K562 (cell line): ENCODE measurements around the gene PLEKHG5. TPM values are rescaled to one million over a fixed set of nuclear protein-coding genes. Genes with fewer than 3 reads are reported as not detected.
"Not testable (repeated sequence)": the region's sequence is repeated elsewhere in the genome, so short reads cannot be mapped to it uniquely, and the experiment has no call there.

Experiments
- ATAC-seq: fragments of 200-7000 bp; cut with Tn5 transposase; 3 replicates; pipeline ENCODE4 v1.9.1; 2020; ENCODE audit warnings: moderate library complexity
- BruUV-seq: library from RNA; stranded (reverse); fragments of 400-500 nt; replicated peaks from 2 replicates; lab custom pipeline; 2021; lab: Mats Ljungman, UMichigan
- CTCF ChIA-PET: fragments of 300-600 bp; formaldehyde crosslinking; extraction: SDS; loops from one replicate; lab custom pipeline; 2021; ENCODE audit warnings: low intra/inter-chr PET ratio; lab: Yijun Ruan, JAX
- POLR2A ChIA-PET: fragments of 300-600, 350-650 bp; sonication (Branson Sonifier 250); formaldehyde crosslinking; extraction: SDS; loops from one replicate; lab custom pipeline; 2021; ENCODE audit warnings: antibody characterized with exemption, inconsistent platforms; lab: Yijun Ruan, JAX
- DNase-seq, 4 experiments: peaks; one replicate each; pipeline versions ENCODE4 v3.0.0 to v3.0.0-alpha.2; 2011 to 2018; ENCODE audit warnings: low spot score in 3 of 4, mixed read lengths in 3 of 4; ENCODE audit errors: extremely low read depth in 1 of 4
- FAIRE-seq: peaks from 2 replicates; lab custom pipeline; 2011; peaks lifted over from hg19 to GRCh38; lab: Jason Lieb, UNC
- H2AFZ ChIP-seq: 2 replicates; pipeline ENCODE4 v1.6.0; 2011; ENCODE audit warnings: low read depth, low read length, control low read depth, inconsistent platforms
- H3K27ac ChIP-seq: fragments of 200-600 bp; 3 replicates; pipeline ENCODE4 v1.8.0; 2011; ENCODE audit warnings: low read depth, mild to moderate bottlenecking, control low read depth, inconsistent platforms, low read length, moderate library complexity, mixed read lengths; ENCODE audit errors: extremely low read depth
- H3K27me3 ChIP-seq, 2 experiments: fragments of 300-600 bp in 1 of 2; 2 replicates in 1 of 2; 3 replicates in 1 of 2; pipeline versions ENCODE4 v1.6.0 to v1.8.0; 2011; ENCODE audit warnings: inconsistent platforms in 2 of 2, low read length in 2 of 2, mild to moderate bottlenecking in 1 of 2, mixed read lengths in 1 of 2, moderate library complexity in 1 of 2; ENCODE audit not compliant: control insufficient read depth in 2 of 2, insufficient read depth in 2 of 2
- H3K36me3 ChIP-seq: fragments of 300-600 bp; 3 replicates; pipeline ENCODE4 v1.8.0; 2011; ENCODE audit warnings: mild to moderate bottlenecking, low read length, inconsistent platforms; ENCODE audit not compliant: control insufficient read depth, insufficient read depth
- H3K4me1 ChIP-seq, 2 experiments: fragments of 200-600 bp in 1 of 2; replicated peaks in 1 of 2; 2 replicates in 1 of 2; 3 replicates in 1 of 2; pipeline versions ENCODE4 v1.5.1 to v1.8.0; 2011; ENCODE audit warnings: inconsistent platforms in 2 of 2, low read length in 2 of 2, mild to moderate bottlenecking in 1 of 2, mixed read lengths in 1 of 2, moderate library complexity in 1 of 2; ENCODE audit not compliant: control insufficient read depth in 2 of 2, insufficient read depth in 2 of 2
- H3K4me2 ChIP-seq: 2 replicates; pipeline ENCODE4 v1.6.1; 2011; ENCODE audit warnings: low read length, control low read depth, inconsistent platforms, mixed read lengths; ENCODE audit not compliant: insufficient read depth
- H3K4me3 ChIP-seq: fragments of 200-600 bp; sonication (generic), shearing (Covaris generic); 2 replicates; pipeline ENCODE4 v1.5.1; 2016; ENCODE audit warnings: control low read depth, inconsistent platforms
- H3K79me2 ChIP-seq: fragments of 200-600 bp; 3 replicates; pipeline ENCODE4 v1.8.0; 2011; ENCODE audit warnings: low read length, inconsistent platforms; ENCODE audit not compliant: control insufficient read depth, insufficient read depth
- H3K9ac ChIP-seq, 2 experiments: 2 replicates each; pipeline versions ENCODE4 v1.6.0 to v1.6.1; 2011; ENCODE audit warnings: low read depth in 2 of 2, low read length in 2 of 2, control low read depth in 1 of 2, inconsistent platforms in 1 of 2, mild to moderate bottlenecking in 1 of 2, mixed read lengths in 1 of 2; ENCODE audit not compliant: insufficient read depth in 1 of 2
- H3K9me1 ChIP-seq: one replicate; pipeline ENCODE4 v1.6.0; 2011; ENCODE audit warnings: inconsistent platforms, mild to moderate bottlenecking, low read length, moderate library complexity; ENCODE audit not compliant: control insufficient read depth, insufficient read depth
- H3K9me3 ChIP-seq: replicated peaks from 2 replicates; pipeline ENCODE4 v1.5.1; 2011; ENCODE audit warnings: low read depth, low read length, inconsistent platforms; ENCODE audit not compliant: control insufficient read depth, insufficient read depth
- H4K20me1 ChIP-seq: replicated peaks from 2 replicates; pipeline ENCODE4 v1.6.1; 2011; ENCODE audit warnings: low read length, inconsistent platforms, mixed read lengths; ENCODE audit not compliant: control insufficient read depth, insufficient read depth
- CCNT2 ChIP-seq: IDR thresholded peaks from 2 replicates; pipeline ENCODE4 v1.6.1; 2011; ENCODE audit warnings: borderline replicate concordance, low read depth, mild to moderate bottlenecking, moderate library complexity, mixed read lengths, low read length; ENCODE audit not compliant: insufficient read length; ENCODE audit errors: extremely low read depth
- CTBP1 ChIP-seq: fragments of 450-650 bp; IDR thresholded peaks from 2 replicates; pipeline ENCODE4 v1.6.1; 2016; ENCODE audit warnings: borderline replicate concordance
- ELF4 ChIP-seq: fragments of 450-650 bp; formaldehyde crosslinking; IDR thresholded peaks from 2 replicates; pipeline ENCODE4 v1.4.0; 2022; ENCODE audit warnings: missing genetic modification characterization
- EP300 ChIP-seq: IDR thresholded peaks from 2 replicates; pipeline ENCODE4 v1.6.1; 2012; ENCODE audit warnings: low read length, improper control_type of control experiment
- FOSL1 ChIP-seq: fragments of 200-800 bp; sonication (Bioruptor generic); conservative IDR thresholded peaks from 2 replicates; pipeline ENCODE4 v1.6.1; 2016; ENCODE audit warnings: missing genetic modification characterization, missing compliant biosample characterization
- FOXM1 ChIP-seq, 2 experiments: fragments of 450-650 bp in 1 of 2; sonication (generic) in 1 of 2; formaldehyde crosslinking in 1 of 2; IDR thresholded peaks; 2 replicates each; pipeline versions ENCODE4 v1.6.1 to v1.9.0; 2017 to 2022; ENCODE audit warnings: low read depth in 2 of 2, mild to moderate bottlenecking in 2 of 2, missing genetic modification reagents in 1 of 2, moderate library complexity in 1 of 2
- KDM1A ChIP-seq, 2 experiments: fragments of 450-650 bp; IDR thresholded peaks; 2 replicates each; pipeline ENCODE4 v1.6.1; 2016; ENCODE audit warnings: mild to moderate bottlenecking in 2 of 2
- KHSRP ChIP-seq: fragments of 450-650 bp; IDR thresholded peaks from 2 replicates; pipeline ENCODE4 v1.6.1; 2017
- MAFG ChIP-seq: fragments of 450-650 bp; conservative IDR thresholded peaks from 2 replicates; pipeline ENCODE4 v1.6.1; 2016; ENCODE audit warnings: missing genetic modification characterization, missing compliant biosample characterization
- MBD2 ChIP-seq: sonication (generic); IDR thresholded peaks from 2 replicates; pipeline ENCODE4 v1.6.1; 2016; ENCODE audit warnings: low read depth, borderline replicate concordance
- MEIS2 ChIP-seq: fragments of 450-650 bp; IDR thresholded peaks from 2 replicates; pipeline ENCODE4 v1.6.1; 2014; ENCODE audit warnings: mild to moderate bottlenecking; ENCODE audit not compliant: partially characterized antibody
- MTA2 ChIP-seq: fragments of 450-650 bp; IDR thresholded peaks from 2 replicates; pipeline ENCODE4 v1.6.1; 2016; ENCODE audit warnings: low read depth
- RCOR1 ChIP-seq, 2 experiments: IDR thresholded peaks; 2 replicates each; pipeline ENCODE4 v1.6.1; 2012; ENCODE audit warnings: low read depth in 2 of 2, low read length in 2 of 2, borderline replicate concordance in 1 of 2, improper control_type of control experiment in 1 of 2
- RUNX1 ChIP-seq: sonication (generic); IDR thresholded peaks from 2 replicates; pipeline ENCODE4 v1.6.1; 2016; ENCODE audit warnings: antibody characterized with exemption, low read depth
- TCF3 ChIP-seq: sonication (generic); formaldehyde crosslinking; IDR thresholded peaks from 2 replicates; pipeline ENCODE4 v1.4.0; 2020; ENCODE audit warnings: mild to moderate bottlenecking, missing genetic modification reagents
- TEAD4 ChIP-seq, 2 experiments: sonication (generic) in 1 of 2; formaldehyde crosslinking in 1 of 2; IDR thresholded peaks; 2 replicates each; pipeline versions ENCODE4 v1.6.1 to v1.8.0; 2012 to 2022; ENCODE audit warnings: borderline replicate concordance in 1 of 2, inconsistent platforms in 1 of 2, low read length in 1 of 2, mild to moderate bottlenecking in 1 of 2, missing genetic modification reagents in 1 of 2
- TRIM24 ChIP-seq, 2 experiments: fragments of 450-650 bp; IDR thresholded peaks; 2 replicates each; pipeline ENCODE4 v1.6.1; 2016
- ZBTB7A ChIP-seq: IDR thresholded peaks from 2 replicates; pipeline ENCODE4 v1.6.1; 2011; ENCODE audit warnings: low read depth, mild to moderate bottlenecking, low read length, moderate library complexity, borderline replicate concordance; ENCODE audit not compliant: control insufficient read depth
- ZNF766 ChIP-seq: fragments of 200-800 bp; sonication (Bioruptor generic); conservative IDR thresholded peaks from 2 replicates; pipeline ENCODE4 v1.6.1; 2016; ENCODE audit warnings: missing genetic modification characterization, missing compliant biosample characterization
- WGBS: fragments of 100-300 bp; shearing (Covaris generic); methylation state at CpG from one replicate; pipeline ENCODE4 v1.1.6; 2016; ENCODE audit warnings: low coverage, mixed read lengths; ENCODE audit not compliant: insufficient coverage; ENCODE audit errors: missing lambda C conversion rate; 5-methylcytosine and 5-hydroxymethylcytosine counted together
- in situ Hi-C: fragments of 300-500 bp; cut with MboI; formaldehyde crosslinking; loops from 4 replicates; pipeline ENCODE4 v1.15.0; 2018; ENCODE audit warnings: inconsistent platforms, mixed read lengths
- intact Hi-C: fragments of 100-400 bp; cut with micrococcal nuclease; formaldehyde crosslinking; loops from 2 replicates; pipeline ENCODE4 v1.14.2; 2022
- polyA plus RNA-seq, 8 experiments: library from polyadenylated mRNA; depleted of rRNA in 4 of 8; stranded (reverse) in 5 of 8; unstranded in 3 of 8; fragments of >200 nt; fragmentation: Nextera tagmentation in 2 of 8; fragmentation: Illumina TruSeq in 1 of 8; extraction: Ambion mirVana in 2 of 8; extraction: Trizol in 1 of 8; gene quantifications; 2 replicates each; pipeline versions ENCODE4 v1.2.1 to v1.2.3, GENCODE V29; 2011 to 2014; ENCODE audit warnings: inconsistent platforms in 1 of 8, missing spikeins in 1 of 8
- total RNA-seq, 7 experiments: library from RNA; depleted of rRNA in 6 of 7; stranded (reverse); fragments of >200 nt in 6 of 7; fragmentation: Illumina TruSeq in 2 of 7; extraction: Trizol in 2 of 7; gene quantifications; 2 replicates each; pipeline versions ENCODE4 v1.2.1 to v1.2.3, GENCODE V29; 2011 to 2021; ENCODE audit warnings: low replicate concordance in 1 of 7
- TF ChIP-seq, protein P1 (sequence below): fragments of 200-800 bp; sonication (Bioruptor generic); IDR thresholded peaks from 2 replicates; pipeline ENCODE4 v1.6.1; 2017; ENCODE audit warnings: missing genetic modification characterization, missing compliant biosample characterization

Gene PLEKHG5
- total and polyA plus RNA-seq, 9 of the 15 experiments (the other 6 are each of a cell fraction or from before 2014, with no cell fraction given), result 0.04 to 0.29 (median 0.09) TPM; not detected in 3

DNA sequence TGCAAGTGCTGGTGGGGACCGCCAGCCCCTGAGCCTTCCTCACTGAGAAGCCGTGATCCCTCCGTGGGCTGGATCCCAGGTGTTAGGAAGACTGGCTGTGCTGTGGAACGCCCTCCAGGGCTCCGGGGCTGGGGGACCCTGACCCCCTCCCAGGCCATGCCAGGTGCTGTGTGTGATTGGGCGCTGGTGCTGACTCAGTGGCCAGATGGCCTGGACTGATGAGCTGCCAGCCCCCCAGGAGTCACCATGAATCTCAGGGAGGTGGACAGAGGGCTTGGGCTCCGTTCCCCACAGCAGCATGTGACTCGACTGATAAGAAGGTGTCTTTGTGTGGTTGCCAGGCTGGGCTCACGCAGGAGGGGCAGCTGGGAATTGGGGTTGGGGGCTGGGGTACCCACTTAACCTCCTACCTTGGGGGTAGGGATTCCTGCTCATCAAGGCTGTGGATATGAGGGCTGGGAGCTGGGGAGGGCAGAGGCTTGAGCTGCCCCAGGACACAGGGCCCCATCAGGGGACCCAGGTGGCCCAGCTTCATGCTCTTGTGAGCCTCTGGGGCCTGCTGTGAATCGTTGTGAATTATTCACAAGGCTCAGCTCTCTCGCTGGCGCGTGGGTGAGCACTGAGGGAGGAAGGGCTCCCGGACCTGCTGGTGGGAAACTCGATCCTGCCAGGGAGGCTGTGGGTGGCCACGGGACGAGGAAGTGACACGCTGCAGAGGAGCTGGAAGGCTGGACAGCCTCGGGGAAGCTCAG is 61.6 kb downstream of the PLEKHG5 start:
- H3K79me2 ChIP-seq; H3K36me3 ChIP-seq; H2AFZ ChIP-seq; H3K9me3 ChIP-seq; H3K27ac ChIP-seq; BruUV-seq; in situ Hi-C loops; intact Hi-C loops; H3K9me1 ChIP-seq; H3K4me3 ChIP-seq; TF ChIP-seq TEAD4 (CRISPR knock-in tag; IDR thresholded peaks at IDR 0.05; ENCODE audit: borderline replicate concordance); FOXM1 (CRISPR knock-in tag; IDR thresholded peaks at IDR 0.05; ENCODE audit: low read depth): not testable (repeated sequence)
- peak; percentile 87 for FAIRE-seq
- peak overlapping the region; percentile 20; the same call in 1 of the 2 replicates for H3K4me2 ChIP-seq
- peaks cover 33% of the 10 kb centered on the region for H4K20me1 ChIP-seq
- ChIA-PET CTCF (interaction anchor here (0.7 kb wide), 1 partner anchor 63 kb away, joined by 3 read pairs; no protein-coding TSS in a partner anchor), POLR2A (interaction anchor here (0.5 to 1.0 kb wide), 4 partner anchors 209 to 726 kb away, joined by 3 to 5 read pairs (median 3); partner anchors contain the start of gene DNAJC11)
- H3K27me3 ChIP-seq, result peaks cover 5 to 42% of the 10 kb centered on the region in 2 experiments; a peak in 4 of 5 replicates
- DNase-seq, result peak; percentile 58 to 83 (median 78)
- peak overlapping the region in 1 of 2 experiments; percentile 82; a peak in 2 of 4 replicates for H3K9ac ChIP-seq
- H3K4me1 ChIP-seq, result peaks cover 36 to 64% of the 10 kb centered on the region in 2 experiments; a peak in 4 of 5 replicates
- ATAC-seq, result peak; percentile 42
- WGBS, result under 1% methylated on average over 19 of the region's 19 CpGs
- TF ChIP-seq ELF4 (CRISPR knock-in tag) (peak; percentile 83; the same call in 1 of the 2 replicates), KDM1A (IDR thresholded peaks at IDR 0.05) (peak in 1 of 2 experiments; percentile 88), ZNF766 (0 out of 2 replicates have a peak, but pooled peaks have one; percentile 9), RUNX1 (0 out of 2 replicates have a peak, but pooled peaks have one; percentile 21), KHSRP (peak; percentile 59; the same call in 1 of the 2 replicates), TEAD4 (IDR thresholded peaks at IDR 0.05; ENCODE audit: low read length) (peak; percentile 86), CTBP1 (peak; percentile 37; the same call in 1 of the 2 replicates), FOSL1 (tag) (peak; percentile 95), MTA2 (peak; percentile 92), TCF3 (CRISPR knock-in tag) (peak; percentile 97), FOXM1 (IDR thresholded peaks at IDR 0.05; ENCODE audit: low read depth) (peak; percentile 41; the same call in 1 of the 2 replicates), MEIS2 (peak; percentile 54), EP300 (peak; percentile 59), ZBTB7A (peak; percentile 84), MAFG (peak; percentile 47; the same call in 1 of the 2 replicates), CCNT2 (peak; percentile 88), MBD2 (peak; percentile 39; the same call in 1 of the 2 replicates), TRIM24 (IDR thresholded peaks at IDR 0.05) (peak; percentile 82 to 90), RCOR1 (IDR thresholded peaks at IDR 0.05; ENCODE audit: borderline replicate concordance in 1 of 2, low read depth in 2 of 2, low read length in 2 of 2) (peak in 1 of 2 experiments; percentile 10; a peak in 1 of 4 replicates)
- TF ChIP-seq, protein P1, sequence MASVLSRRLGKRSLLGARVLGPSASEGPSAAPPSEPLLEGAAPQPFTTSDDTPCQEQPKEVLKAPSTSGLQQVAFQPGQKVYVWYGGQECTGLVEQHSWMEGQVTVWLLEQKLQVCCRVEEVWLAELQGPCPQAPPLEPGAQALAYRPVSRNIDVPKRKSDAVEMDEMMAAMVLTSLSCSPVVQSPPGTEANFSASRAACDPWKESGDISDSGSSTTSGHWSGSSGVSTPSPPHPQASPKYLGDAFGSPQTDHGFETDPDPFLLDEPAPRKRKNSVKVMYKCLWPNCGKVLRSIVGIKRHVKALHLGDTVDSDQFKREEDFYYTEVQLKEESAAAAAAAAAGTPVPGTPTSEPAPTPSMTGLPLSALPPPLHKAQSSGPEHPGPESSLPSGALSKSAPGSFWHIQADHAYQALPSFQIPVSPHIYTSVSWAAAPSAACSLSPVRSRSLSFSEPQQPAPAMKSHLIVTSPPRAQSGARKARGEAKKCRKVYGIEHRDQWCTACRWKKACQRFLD, result 0 out of 2 replicates have a peak, but pooled peaks have one; percentile 23
